Measurements from ENCODE around the gene SLC25A6. TPM values are rescaled to one million over a fixed set of nuclear protein-coding genes. Genes with fewer than 3 reads are reported as not detected.
"Not testable (repeated sequence)": the region's sequence is repeated elsewhere in the genome, so short reads cannot be mapped to it uniquely, and the experiment has no call there.

Gene SLC25A6
- 100 to 1,000 TPM; 452 to 482 TPM for total RNA-seq
- long read RNA-seq, transcript SLC25A6-201 (4 exons, 2,062 nt) = major isoform, 2,184 of 2,581 reads
- long read RNA-seq, partial matches to known transcripts = 341 of 2,581 reads
- long read RNA-seq, other reads (novel, unspliced or antisense) = 56 of 2,581 reads

GRCh38 chrX:1391707-1392375 lies at the start of gene SLC25A6:
TSS of gene SLC25A6 (minus strand) at chrX:1392113. CDS start at chrX:1392009, 104 bp downstream.
- peak; percentile 99 for DNase-seq
- peak; percentile 87 for ATAC-seq
- intact Hi-C loops (cut with DNase I, micrococcal nuclease) = loop anchor here in 1 of 2 donors (5.0 kb wide), 1 partner anchor 60 kb away; the partner anchor contains the start of gene ASMTL

- intact Hi-C loops (cut with DNase I, micrococcal nuclease) = no loop called here
- ATAC-seq (no peak), DNase-seq (no peak)
Measured at GRCh38 chrX:1440506-1440905, 48.6 kb upstream of the SLC25A6 start.

- peak in 1 of 2 donors; percentile 14 for DNase-seq
- intact Hi-C loops (cut with DNase I, micrococcal nuclease) = no loop called here
- ATAC-seq = no peak
Measured at GRCh38 chrX:1435241-1435895, 43.5 kb upstream of the SLC25A6 start.

- intact Hi-C loops (cut with DNase I, micrococcal nuclease) = no loop called here
- DNase-seq (no peak), ATAC-seq (no peak)
Measured at GRCh38 chrX:1434871-1435240, 42.9 kb upstream of the SLC25A6 start.

- peak in 1 of 2 donors; percentile 8 for DNase-seq
- intact Hi-C loops (cut with DNase I, micrococcal nuclease) = no loop called here
- no peak for ATAC-seq
Measured at GRCh38 chrX:1433646-1434357, 41.9 kb upstream of the SLC25A6 start.

- intact Hi-C loops (cut with DNase I, micrococcal nuclease) = no loop called here
- DNase-seq (no peak), ATAC-seq (no peak)
Measured at GRCh38 chrX:1430451-1430850, 38.5 kb upstream of the SLC25A6 start.

- no peak for ATAC-seq
Measured at GRCh38 chrX:1427756-1428155, 35.8 kb upstream of the SLC25A6 start.

GRCh38 chrX:1426321-1426720 lies 34.4 kb upstream of the SLC25A6 start:
- ATAC-seq; intact Hi-C loops (cut with DNase I, micrococcal nuclease); DNase-seq: not testable (repeated sequence)

More at GRCh38 chrX:1427756-1428155, 35.8 kb upstream of the SLC25A6 start:
- no peak for DNase-seq
- intact Hi-C loops (cut with DNase I, micrococcal nuclease) = no loop called here

- ATAC-seq = no peak
- no peak for DNase-seq
- intact Hi-C loops (cut with DNase I, micrococcal nuclease) = no loop called here
Measured at GRCh38 chrX:1425381-1425780, 33.5 kb upstream of the SLC25A6 start.

- intact Hi-C loops (cut with DNase I, micrococcal nuclease) = no loop called here
- DNase-seq (peak in 1 of 2 donors; percentile 11), ATAC-seq (no peak)
Measured at GRCh38 chrX:1424147-1424851, 32.4 kb upstream of the SLC25A6 start.

GRCh38 chrX:1423215-1423614 lies 31.3 kb upstream of the SLC25A6 start:
- intact Hi-C loops (cut with DNase I, micrococcal nuclease) = no loop called here
- ATAC-seq (no peak), DNase-seq (peak in 1 of 2 donors; percentile 1)

- no peak for ATAC-seq
- no peak for DNase-seq
- intact Hi-C loops (cut with DNase I, micrococcal nuclease) = no loop called here
Measured at GRCh38 chrX:1422135-1422465, 30.2 kb upstream of the SLC25A6 start.

- no peak for ATAC-seq
- intact Hi-C loops (cut with DNase I, micrococcal nuclease) = no loop called here
- DNase-seq = no peak
Measured at GRCh38 chrX:1421433-1422134, 29.7 kb upstream of the SLC25A6 start.

GRCh38 chrX:1420371-1420770 lies 28.5 kb upstream of the SLC25A6 start:
- DNase-seq (no peak), ATAC-seq (peak; percentile 3)
- intact Hi-C loops (cut with DNase I, micrococcal nuclease) = no loop called here

- DNase-seq = no peak
- ATAC-seq = peak; percentile 5
- intact Hi-C loops (cut with DNase I, micrococcal nuclease) = no loop called here
Measured at GRCh38 chrX:1419545-1420355, 27.8 kb upstream of the SLC25A6 start.

- DNase-seq (no peak), ATAC-seq (peak; percentile 9)
- intact Hi-C loops (cut with DNase I, micrococcal nuclease) = no loop called here
Measured at GRCh38 chrX:1418901-1419544, 27.1 kb upstream of the SLC25A6 start.

All from left colon (tissue), 2 donors.